HG02981 (cell line): ENCODE results near the gene TMEM270.
A peak's percentile ranks its signal among the peaks of the same experiment; 100 is the strongest.
"Not testable (repeated sequence)": the region's sequence is repeated elsewhere in the genome, so short reads cannot be mapped to it uniquely, and the experiment has no call there.

ENCODE experiments used
- ATAC-seq: cut with Tn5 transposase; IDR thresholded peaks from one replicate; pipeline ENCODE4 v1.9.1; 2021; ENCODE audit warnings: mild to moderate bottlenecking, moderate library complexity; ENCODE audit not compliant: unreplicated experiment

TMEM270 gene

DNA sequence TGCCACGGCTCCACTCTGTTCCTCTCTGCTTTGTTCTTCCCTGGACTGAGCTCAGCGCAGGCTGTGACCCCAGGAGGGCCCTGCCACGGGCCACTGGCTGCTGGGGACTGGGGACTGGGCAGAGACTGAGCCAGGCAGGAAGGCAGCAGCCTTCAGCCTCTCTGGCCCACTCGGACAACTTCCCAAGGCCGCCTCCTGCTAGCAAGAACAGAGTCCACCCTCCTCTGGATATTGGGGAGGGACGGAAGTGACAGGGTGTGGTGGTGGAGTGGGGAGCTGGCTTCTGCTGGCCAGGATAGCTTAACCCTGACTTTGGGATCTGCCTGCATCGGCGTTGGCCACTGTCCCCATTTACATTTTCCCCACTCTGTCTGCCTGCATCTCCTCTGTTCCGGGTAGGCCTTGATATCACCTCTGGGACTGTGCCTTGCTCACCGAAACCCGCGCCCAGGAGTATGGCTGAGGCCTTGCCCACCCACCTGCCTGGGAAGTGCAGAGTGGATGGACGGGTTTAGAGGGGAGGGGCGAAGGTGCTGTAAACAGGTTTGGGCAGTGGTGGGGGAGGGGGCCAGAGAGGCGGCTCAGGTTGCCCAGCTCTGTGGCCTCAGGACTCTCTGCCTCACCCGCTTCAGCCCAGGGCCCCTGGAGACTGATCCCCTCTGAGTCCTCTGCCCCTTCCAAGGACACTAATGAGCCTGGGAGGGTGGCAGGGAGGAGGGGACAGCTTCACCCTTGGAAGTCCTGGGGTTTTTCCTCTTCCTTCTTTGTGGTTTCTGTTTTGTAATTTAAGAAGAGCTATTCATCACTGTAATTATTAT, 28.9 kb upstream of the TMEM270 start:
- no peak for ATAC-seq

DNA sequence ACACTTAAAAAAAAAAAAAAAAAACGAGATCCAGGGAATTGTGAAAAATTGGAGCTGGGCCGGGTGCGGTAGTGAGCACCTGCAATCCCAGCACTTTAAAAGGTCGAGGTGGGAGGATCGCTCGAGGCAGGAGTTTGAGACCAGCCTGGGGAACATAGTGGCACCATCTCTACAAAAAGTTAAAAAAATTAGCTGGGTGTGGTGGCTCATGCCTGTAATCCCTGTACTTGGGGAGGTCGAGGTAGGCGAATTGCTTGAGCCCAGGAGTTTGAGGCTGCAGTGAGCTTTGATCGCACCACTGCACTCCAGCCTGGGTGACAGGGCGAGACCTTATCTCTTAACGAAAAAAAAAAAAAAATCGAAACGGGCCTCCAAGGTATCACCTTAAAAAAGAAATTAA, 28.2 kb upstream of the TMEM270 start:
- no peak for ATAC-seq

DNA sequence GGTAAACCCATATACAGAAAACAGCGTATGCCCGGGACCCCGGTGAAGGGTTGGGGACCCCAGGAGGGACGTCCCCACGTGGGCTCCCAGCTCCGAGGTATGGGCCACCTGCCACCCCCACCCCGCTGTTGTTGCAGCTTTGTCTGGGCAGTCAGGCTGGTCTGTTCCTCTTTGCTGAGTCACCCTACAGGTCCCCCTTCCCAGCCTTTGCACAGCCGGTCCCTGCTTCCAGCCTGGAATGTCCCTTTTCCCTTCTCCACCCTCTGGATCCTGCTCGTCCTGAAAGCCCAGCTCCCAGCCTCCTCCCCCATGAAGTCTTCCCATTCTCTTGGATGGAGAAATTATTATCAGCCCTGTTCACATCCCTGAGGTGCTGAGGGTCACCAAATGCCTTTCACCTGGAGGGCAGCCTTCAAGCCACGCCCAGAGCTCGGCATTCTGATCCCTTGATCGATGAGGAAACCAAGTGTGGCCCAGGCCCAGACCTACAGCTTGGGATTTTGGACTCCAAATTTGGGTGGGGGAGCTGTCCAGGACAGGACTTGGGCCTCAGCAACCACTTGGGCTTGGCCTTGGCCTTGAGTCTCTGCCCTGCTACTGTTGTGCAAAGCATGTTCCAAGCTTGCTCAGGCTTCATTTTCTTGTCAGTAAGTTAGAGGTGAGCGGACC, 27.6 kb upstream of the TMEM270 start:
- no peak for ATAC-seq

GRCh38 chr7:73834626-73835191, 26.2 kb upstream of the TMEM270 start:
- ATAC-seq: no peak

- not testable (repeated sequence) for ATAC-seq
These were observed 23.8 kb upstream of the TMEM270 start for GRCh38 chr7:73837167-73837566.

DNA sequence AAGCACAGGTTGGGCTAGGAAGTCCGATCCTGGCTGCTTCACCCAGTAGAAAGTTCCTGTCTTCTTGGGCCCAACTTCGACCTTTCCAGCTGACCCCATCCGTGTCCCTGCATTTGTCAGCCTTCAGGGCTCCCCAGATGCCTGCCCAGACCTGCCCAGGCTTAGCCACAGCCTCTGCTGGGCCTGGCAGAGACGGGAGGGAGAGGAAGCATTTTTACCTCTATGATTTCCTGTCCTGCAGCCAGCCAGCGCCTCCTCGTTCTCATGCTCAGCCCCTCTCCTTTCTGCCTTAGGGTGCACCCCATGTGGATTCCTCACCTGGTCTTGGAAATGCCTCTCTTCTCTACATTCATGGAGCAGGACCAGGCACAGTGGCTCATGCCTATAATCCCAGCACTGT, 22.3 kb upstream of the TMEM270 start:
- ATAC-seq: no peak

DNA sequence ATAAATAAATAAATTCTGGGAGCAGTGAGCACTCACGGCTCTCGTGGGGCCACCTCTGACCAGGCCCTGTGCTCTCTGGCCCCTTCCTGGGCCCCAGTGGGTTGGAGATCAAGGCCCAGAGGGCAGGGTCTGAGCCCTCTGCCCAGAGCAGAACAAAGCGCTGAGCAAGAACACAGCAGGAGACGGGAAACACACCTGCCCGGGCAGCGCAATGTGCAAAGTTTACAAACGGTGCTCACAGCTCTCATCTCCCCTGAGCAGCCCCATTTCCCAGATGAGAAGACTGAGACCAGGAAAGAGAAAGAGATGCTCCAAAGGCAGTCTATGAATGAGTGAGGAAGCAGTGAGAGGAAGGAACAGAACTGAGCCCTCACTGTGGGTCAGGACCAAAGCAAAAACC, 21.7 kb upstream of the TMEM270 start:
- no peak for ATAC-seq

- ATAC-seq: no peak
These were observed 20.9 kb upstream of the TMEM270 start for GRCh38 chr7:73839743-73840714.

DNA sequence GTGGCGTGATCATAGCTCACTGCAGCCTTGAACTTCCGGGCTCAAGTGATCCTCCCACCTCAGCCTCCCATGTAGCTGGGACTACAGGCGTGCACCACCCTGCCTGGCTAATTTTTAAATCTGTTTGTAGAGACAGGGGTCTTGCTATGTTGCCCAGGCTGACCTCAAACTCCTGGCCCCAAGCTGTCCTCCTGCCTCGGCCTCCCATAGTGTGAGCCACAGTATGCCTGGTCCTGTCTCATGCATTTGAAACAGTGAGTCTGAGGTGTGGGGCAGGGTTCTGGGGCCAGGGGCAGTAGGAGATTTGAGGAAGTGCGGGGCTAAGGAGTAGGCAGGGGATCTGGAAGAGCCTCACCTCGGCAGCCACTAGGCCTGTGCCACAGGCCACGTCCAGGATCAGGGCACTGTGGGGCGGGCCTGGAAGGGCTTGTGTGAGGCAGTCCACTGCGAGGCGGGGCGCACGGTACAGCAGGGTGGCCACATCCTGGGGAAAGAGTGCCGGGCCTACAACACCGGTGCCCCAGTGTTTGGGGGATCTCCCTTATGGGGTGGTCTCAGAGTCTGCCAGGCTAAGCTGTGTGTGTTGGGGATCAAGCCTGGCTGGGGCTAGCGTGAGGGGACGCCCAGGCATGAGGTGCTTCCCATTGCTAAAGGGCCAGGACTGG, 20.1 kb upstream of the TMEM270 start:
- no peak for ATAC-seq

GRCh38 chr7:73841689-73842066, 19.3 kb upstream of the TMEM270 start:
- ATAC-seq: no peak

DNA sequence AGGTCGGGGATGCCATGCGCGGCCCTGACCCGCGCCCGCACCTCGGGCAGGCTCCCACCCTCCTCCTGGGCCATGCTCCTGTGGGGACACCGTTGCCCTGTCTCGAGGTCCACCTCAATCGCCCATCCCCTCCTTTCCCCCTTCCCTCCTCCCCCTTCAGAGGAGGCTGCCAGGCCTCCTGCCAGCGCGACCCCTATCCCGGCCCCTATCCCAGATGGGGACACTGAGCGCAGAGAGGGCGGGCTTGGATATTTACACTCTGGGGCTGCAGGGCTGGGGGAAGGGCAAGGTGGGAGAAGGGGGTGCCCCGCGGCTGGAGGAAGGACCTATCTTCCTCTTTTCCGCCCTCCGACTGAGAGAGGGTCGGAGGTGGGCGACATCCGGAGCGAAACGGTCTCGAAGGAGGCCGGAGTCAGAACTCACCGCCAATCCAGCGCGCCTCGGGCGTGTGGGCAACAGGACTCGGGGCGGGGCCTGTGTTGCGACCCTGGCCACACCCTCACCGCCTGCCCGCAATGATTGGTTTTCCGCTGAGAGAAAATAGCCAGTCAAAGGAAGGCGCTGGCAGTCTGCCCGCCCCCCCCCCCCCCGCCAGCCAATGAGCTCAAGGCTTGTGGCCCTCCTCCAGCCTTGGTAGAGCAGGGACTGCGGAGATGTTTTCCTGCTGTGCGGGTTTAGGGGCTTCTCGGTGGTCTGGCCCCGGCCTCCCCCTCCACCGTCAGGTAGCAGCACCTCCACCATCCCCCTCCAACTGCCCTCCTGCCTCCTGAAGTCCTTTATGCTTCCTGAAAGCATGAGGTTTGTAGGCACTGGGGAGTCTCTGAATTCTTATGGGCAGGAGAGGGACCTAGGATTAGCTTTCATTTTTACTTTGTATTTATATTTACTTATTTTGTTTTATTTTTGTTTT, 18.6 kb upstream of the TMEM270 start, which contains the start of gene METTL27:
Gene METTL27, minus strand, starts transcription at position 450 of the 910 bp plus-strand sequence. Its CDS starts 376 bp downstream, at position 74.
- ATAC-seq: peak; percentile 96

DNA sequence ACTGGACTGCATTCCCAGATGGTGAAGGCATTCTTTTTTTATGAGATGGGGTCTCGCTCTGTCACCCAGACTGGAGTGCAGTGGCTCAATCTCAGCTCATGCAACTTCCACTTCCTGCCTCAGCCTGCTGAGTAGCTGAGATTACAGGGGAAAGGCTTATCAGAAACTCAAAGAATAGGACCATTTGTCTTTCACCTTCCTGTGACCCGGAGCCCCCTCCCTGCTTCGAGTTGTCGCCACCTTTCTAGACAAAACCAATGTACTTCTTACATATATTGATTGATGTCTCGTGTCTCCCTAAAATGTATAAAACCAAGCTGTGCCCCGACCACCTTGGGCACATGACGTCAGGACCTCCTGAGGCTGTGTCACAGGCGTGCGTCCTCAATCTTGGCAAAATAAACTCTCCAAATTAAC, 16.8 kb upstream of the TMEM270 start:
- no peak for ATAC-seq

DNA sequence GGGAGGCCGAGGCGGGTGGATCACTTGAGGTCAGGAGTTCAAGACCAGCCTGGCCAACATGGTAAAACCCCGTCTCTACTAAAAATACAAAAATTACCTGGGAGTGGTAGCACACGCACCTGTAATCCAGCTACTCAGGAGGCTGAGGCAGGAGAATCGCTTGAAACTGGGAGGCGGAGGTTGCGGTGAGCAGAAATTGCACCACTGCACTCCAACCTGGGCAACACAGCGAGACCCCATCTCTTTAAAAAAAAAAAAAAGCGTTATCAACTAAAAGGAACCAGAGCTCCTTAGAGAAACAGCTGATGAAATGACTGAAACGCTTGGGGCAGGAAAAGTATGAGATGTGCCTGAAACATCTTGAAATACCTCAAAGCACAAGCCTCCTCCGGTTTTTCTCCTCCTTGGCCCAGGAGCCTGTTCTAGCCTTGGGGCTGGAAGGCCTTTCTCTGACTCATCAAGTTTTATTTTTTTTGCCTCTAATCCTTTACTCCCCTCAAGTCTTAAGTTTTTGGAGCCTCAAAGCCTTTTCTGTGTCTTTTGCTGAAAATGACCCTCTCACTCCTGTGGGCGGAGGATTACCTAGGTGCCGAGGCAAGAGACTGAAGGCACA, 16.0 kb upstream of the TMEM270 start:
- no peak for ATAC-seq

DNA sequence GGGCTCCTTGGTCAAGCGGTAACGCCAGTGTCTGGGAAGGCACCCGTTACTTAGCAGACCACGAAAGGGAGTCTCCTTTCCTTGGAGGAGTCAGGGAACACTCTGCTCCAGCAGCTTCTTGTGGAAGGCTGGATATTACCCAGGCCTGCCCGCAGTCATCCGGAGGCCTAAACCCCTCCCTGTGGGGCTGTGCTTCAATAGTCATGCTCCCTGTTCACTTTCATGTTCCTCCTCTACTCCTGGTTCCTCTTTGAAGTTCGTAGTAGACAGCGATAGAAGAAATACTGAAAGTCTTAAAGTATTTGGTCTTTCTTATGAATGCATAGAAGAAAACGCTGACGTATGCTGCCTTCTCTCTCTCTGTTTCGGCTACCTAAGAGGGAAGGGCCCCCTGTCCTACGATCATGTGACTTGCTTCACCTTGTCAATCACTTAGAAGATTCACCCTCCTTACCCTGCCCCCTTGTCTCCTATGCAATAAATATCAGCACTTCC, 15.2 kb upstream of the TMEM270 start:
- ATAC-seq: not testable (repeated sequence)

DNA sequence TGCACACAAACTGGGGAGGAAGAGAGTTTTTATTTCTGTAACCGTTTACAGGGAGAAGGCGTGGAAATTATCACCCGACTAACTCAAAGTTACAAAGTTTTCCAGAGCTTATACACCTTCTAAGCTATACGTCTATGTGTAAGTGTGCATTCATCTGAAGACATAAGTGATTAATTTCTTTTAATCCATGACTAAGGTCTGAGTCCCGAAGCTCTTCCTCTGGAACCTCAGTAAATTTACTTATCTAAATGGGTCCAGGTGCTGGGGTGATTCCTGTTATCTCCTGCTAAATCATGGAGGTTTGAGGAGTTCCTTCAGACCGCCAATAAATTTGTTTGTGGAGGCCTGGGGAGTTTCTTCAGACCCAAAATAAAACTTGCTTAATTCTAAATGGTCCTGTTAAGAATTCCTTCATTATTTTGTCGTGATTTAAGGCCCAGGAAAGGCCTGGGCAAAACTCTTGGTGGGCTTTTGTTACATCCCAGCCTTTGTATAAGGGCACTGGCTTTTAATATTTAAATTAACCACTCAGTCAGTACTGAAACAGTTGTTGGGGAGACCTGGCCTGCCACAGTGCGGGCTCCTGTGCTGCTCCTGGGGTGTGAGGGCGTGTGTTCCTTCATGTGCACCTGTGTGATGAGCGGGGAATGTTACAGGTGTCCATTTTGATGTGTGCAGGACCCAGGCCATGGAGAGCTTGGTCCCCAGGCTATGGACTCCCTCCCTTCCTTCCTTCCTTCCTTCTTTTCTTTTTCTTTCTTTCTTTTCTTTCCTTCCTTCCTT, 12.8 kb upstream of the TMEM270 start:
- no peak for ATAC-seq

GRCh38 chr7:73850781-73851207, 10.2 kb upstream of the TMEM270 start:
- ATAC-seq: no peak

DNA sequence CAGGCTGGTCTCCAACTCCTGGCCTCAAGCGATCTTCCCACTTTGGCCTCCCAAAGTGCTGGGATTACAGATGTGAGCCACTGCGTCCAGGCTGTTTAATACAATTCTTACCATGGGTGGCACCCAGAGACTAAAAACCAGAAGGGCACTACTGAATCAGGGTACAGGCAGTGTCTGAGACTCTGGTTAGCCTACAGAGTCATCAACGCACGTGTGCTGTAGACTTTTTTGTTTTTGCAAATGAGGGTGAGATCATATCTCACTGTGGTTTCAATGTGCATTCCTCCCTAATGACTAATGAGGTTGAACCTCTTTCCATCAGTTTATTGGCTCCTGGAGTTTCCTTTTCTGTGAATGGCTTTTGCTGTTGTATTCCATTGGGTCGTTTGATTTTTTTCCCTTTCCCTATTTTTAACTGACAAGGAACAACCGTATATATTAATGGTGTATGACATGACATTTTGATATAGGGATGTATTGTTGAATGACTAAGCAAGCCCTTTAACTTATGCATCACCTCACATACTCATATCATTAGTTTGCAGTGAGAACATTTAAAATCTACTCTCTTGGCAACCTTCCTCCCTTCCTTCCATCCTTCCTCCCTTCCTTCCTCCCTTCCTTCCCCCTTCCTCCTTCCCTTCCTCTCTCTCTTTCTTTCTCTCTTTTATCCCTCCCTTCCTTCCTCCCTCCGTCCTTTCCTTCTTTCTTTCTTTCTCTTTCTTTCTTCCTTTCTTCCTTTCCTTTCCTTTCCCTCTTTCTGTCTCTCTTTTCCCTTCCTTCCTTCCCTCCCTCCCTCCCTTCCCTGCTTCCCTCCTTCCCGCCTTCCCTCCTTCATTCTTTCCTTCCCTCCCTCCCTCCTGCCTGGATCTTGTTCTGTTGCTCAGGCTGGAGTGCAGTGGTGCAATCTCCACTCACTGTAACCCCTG, 9.3 kb upstream of the TMEM270 start:
- peak; percentile 85 for ATAC-seq
